Activated CD4-positive, CD25-positive, alpha-beta regulatory T cell treated with anti-CD3 and anti-CD28 coated beads, Interleukin-2, amount 50 U/mL, for 16 hours (primary cell): ENCODE results near the gene ZBTB7A.
"Not testable (repeated sequence)": the region's sequence is repeated elsewhere in the genome, so short reads cannot be mapped to it uniquely, and the experiment has no call there.

Experiments used
- DNase-seq: peaks from one replicate; pipeline ENCODE4 v3.0.0-alpha.2; 2020; ENCODE audit warnings: low read depth, low spot score

ZBTB7A gene

DNA sequence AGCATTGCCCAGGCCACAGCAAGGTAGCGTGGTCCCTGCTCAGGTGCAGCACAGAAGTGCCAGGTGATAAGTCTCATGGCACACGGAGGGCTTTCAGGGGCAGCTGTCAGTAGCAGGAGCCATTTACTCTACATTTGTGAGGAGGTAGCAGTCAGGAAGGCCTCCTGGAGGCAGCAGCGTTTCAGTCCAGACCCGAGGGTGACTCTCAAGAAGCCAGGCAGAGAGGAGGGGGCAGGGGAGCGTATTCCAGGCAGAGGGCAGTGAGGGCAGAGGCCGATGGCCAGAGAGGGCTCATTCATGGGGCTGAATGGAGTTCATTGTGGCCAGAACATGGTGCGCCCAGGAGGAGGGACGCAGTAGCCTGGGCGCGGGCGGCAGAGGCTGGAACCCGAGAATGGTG, 50.2 kb downstream of the ZBTB7A start:
- no peak for DNase-seq

DNA sequence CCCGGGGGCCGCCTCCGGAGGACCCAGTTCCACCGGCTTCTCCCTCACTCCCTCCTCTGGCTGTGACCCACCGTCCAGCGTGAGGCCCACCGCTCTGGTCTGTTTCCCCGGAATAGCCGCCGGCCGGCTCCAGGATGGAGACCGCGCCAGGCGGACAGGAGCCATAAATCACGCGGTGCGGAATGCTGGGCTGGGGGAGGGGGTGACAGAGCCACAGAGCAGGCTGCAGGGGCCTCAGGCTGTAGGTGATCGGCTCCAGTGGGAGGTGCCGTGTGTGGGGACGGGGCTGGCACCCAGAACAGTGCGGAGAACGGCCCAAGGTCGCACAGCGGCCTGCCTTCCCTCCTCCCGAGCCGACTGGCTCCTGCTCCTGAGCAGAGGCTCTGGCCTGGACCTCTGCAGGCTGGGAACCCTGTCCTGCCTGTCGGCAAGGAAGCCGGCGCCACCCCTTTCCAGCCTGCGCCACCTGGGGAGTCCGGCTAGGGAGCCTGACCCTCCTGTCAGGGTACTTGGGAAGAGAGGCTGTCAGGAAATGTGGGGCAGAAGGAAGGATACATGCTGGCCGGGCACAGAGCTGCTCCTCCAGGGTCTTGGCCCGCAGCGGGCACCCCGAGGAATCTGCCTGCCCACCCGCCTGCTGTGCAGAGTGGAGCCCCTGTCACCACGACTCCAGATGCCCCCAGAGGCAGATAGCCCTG, 50.8 kb downstream of the ZBTB7A start:
- no peak for DNase-seq

DNA sequence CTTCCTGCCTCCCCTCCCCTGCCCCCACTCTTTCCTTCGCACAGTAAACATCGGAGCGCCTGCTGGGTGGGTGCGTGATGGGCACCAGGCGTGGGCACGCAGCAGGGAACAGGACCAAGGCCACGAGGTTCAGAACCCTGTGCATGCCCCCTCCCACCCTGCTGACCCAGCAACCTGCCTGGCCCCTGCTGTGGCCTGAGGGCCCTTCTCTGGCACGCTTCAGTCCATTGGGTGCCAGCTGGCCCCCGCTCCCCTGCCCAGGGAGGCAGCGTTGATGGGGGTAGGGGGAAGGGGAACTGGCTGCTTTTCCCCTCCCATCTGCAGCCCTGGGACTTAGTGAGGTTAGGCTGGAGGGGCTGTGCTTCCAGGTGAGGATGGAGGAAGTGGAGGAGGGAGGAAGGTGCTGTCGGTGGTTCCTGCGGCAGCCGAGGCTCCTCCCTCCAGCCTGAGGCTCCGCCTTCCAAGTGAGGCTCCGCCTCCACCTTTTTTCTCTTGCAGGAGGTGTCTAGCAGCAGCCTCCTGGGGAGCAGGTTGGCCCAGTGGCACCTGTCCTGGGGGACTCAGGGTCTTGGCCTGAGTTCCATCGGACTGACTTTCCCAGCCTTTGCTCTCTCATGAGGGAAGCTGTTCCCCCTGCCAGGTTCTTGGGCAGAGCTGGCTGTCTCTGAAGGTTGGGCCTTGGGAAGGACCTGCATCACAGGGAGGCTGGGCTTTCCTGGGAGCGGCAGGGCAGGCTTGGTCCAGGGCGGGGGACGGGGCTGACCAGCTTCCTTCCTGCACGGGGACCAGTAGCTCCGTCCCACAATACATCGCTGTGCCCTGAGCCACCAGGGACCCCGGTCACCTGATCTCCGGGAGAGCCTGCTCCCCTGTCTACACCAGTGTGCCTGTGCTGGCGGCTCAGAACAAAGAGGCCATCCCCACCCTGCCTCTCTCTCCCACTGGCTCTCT, 51.9 kb downstream of the ZBTB7A start:
- DNase-seq = no peak

DNA sequence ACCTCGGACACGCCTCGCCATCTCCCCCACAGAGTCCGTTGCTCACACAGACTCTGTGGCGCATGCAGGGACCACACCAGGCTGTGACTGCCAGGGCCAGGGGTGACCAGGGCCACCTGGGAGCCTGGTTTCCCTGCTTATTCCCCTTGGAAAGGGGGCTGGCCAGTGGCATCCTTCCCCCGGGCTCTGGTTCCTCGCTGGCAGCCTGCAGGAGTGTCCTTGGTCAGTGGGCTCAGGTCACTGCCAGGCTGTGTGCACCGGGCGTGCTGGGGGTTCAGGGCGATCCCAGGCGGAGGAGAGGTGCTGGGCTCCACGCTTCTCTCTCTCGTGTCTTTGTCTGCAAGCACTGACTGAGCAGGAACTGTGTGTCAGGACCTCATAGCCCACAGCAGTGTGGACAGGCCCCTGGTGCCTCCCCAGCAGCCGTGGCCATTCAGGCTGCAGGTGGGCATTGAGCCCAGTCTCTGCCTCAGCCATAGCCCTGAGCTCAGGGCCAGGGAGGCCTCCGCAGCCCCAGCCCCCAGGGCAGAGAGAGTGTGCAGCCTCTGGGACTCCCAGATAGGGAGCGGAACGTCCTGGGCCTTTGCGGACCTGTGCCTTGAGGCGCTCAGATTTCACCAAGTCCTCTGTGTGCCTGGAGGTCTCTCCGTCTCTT, 52.7 kb downstream of the ZBTB7A start:
- no peak for DNase-seq

DNA sequence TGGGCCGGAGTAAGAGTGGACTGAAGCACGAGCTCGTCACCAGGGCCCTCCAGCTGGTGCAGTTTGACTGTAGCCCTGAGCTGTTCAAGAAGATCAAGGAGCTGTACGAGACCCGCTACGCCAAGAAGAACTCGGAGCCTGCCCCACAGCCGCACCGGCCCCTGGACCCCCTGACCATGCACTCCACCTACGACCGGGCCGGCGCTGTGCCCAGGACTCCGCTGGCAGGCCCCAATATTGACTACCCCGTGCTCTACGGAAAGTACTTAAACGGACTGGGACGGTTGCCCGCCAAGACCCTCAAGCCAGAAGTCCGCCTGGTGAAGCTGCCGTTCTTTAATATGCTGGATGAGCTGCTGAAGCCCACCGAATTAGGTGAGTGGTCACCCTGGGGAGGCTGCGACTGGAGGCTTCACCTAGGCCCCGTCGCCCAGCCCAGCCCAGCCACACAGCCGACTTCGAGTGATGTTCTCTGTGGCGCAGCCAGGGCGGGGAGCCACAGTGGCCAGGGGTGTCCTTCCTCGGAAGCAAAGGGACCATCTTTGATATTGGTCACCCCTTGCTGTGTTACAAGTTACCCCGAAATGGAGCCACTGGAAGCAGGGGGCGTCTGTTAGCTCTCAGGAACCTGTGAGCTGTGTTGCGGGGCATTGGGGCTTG, 53.6 kb downstream of the ZBTB7A start:
- no peak for DNase-seq

DNA sequence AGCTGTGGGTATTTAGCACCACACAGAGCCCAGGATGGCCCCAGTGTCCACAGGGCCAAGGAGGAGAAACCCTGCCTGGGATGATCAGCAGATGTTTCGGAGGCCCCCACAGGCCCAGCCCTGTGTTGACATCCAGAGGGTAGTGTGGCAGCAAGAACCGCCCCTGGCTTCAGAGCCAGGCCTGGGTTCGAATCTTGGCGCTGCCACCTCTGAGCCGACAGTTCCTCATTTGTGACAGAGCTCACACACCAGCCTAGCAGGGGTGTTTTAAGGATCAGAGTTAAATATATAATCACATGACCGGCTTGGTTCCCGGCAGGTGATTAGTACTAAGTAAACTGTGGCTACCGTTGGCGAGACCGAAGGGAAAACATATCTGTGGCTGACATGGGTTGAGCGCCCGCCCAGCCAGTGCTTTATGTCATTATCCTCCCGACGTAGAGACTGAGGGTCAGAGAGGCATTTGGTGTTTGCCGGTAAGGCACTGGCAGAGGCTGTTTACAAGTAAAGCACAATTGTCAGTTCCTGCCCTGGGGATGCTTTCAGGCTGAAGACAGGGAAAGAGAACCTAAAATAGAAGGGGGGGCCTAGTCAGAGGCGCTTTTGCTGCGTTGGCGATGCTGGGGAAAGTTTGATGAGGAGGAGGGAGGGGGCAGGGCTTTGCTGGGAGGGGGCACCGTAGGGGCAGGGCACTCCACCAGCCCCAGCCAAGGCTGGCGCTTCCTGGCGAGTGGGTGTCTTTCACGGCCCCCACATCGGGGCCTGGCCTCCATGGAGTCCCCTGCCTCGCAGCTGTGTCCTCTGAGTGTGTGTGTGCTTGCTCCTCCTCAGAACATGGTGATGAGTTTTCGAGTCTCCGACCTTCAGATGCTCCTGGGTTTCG, 54.4 kb downstream of the ZBTB7A start:
- DNase-seq = no peak

DNA sequence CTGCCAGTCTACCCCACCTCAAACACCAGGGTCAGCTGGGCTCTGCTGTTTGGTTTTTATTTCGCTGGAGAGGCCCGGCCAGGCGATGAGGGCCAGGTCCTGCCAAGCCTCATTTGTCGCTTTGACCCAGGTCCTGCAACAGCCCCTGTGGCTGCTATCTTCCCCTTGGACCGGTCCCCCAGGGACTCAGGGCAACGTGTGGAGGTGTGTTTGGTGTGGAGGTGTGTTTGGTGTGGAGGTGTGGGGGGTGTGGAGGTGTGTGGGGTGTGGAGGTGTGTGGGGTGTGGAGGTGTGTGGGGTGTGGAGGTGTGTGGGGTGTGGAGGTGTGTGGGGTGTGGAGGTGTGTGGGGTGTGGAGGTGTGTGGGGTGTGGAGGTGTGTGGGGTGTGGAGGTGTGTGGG, 55.3 kb downstream of the ZBTB7A start:
- DNase-seq = not testable (repeated sequence)

DNA sequence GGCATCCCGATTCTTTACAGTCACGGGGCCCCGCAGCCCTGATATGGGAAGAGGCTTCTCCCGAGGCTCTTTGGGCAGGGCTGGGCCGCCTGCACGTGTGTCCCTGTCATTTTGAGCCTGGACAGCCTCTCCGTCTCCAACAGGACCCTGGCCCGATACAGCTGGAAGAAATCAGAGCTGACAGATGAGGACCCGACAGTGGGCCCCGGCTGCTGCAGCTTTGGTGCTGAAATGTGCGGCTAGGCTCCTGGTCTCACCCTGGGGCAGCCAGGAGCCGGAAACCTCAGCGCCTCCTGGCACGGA, 55.9 kb downstream of the ZBTB7A start:
- DNase-seq = no peak

DNA sequence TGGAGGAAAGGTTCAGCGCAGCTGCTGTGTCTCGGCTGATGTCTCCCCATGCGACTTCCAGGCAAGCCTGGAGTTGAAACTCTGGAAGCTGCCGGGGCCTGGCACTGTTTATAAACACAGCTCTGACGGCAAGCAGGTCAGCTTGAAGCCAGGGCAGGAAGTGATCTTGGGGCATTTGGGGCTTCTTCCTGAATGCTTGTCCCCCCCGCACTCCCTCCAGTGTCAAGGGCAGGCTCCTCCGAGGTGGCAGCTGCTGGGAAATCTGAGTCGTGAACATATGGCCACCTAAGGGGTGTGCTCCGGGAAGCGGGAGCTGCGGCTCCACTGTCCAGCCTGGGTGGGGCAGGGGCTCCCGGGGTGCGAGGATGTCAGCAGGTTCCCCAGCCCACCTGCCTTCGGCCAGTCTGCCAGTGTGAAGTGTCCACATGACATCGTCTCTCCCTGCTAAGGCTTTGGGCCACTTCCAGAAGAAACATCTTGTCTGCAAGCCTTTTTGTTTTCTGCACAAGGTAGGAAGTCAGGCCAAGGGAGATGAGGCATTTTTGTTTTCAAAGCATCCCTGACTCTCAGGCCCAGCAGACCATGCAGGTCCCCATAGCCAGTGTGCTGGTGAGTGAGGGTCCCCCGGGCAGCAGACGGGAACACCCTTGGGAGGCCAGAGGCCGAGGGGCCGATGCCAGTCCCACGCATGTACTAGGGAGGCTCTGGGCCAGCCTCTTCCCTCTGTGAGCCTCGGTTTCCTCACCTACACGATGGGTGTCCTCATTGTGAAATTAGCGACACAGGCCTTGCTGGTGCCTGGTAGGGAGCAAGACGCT, 56.5 kb downstream of the ZBTB7A start:
- DNase-seq = no peak

DNA sequence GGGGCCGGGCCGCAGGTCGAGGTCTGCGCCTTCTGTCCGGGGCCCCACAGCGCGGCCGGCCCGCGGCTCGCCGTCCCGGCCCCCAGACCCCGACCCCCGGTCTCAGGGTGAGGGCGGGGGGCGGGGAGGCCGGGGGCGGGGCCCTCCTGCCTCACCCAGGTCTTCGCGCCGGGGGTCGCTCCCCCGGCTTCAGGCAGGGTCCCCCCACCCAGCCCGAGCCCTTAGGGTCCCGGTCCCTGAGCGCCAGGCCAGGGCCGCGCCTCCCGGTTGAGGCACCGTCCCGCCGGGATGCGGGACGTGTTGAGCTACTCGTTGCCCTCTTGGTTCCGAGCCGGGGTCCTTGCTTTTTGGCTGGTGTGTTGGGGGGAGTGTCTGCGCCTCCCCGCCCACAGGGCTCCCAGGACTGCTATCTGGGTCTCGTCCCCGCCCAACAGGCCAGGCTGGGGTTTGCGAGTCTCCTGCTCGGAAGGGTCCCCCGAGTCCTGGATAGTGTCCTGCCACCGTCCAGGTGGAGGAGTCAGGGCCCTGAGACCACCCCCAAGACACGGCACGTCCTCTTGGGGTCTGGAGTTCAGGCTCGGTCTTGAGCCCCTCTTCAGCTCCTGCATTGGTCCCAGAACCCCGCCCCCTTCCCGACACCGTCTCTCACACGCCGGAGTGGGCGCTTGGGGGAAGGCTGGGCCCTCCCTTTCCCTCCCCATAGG, 58.7 kb downstream of the ZBTB7A start:
- no peak for DNase-seq

DNA sequence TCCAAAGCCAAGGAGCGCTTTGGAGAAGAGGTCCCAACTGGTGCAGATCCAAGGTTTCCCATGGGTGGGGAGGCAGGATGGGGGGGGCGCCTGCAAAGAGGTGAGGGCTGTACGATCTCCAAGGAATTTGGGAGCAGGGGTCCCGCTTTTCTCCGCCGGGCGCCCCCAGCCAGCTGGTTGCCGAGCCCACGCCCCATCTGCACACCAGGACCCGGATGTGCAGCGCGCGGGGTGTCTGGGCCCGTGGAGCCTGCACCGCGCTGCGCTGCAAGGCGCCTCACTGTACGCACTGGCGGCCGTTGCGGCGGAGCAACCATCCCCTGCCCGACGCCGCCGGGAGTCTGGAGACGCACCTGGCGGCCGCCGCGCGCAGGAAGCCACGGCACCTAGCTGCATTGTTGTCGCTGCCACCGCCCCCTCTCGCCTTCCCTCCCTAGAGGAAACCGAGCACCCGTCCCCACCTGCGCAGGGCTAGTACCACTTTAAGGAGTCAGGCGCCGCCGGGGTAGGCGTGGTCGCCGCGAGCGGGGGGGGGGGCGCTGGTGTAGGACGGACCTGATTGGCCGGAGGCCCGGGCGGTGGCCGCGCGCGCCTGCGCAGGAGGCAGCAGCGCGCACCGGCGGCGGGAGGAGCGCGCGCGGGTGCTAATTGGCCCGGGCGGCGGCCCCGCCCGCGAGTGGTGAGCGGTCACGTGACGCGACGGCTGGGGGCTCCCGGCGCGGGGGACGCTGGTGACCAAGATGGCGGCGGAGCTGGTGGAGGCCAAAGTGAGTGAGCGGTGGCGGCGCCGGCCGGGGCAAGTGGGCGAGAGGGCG, 59.5 kb downstream of the ZBTB7A start, which contains the start of gene PIAS4:
Gene PIAS4, plus strand, starts transcription at position 716 of the 815 bp plus-strand sequence. Its CDS starts 25 bp downstream, at position 741.
- peak; percentile 88 for DNase-seq

DNA sequence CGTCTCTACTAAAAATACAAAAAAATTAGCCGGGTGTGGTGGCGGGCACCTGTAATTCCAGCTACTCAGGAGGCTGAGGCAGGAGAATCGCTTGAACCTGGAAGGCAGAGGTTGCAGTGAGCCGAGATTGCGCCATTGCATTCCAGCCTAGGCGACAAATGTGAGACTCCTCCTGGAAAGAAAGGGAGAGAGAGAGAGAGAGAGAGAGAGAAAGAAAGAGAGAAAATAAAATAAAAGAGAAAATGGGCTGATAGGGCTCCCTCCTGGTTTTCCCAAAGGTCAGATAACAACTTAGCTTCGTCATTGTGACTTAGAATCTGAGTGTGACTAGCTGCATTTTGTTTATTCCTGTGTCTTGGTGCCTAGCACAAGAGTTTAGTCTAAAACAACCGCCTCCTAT, 61.3 kb downstream of the ZBTB7A start:
- not testable (repeated sequence) for DNase-seq

DNA sequence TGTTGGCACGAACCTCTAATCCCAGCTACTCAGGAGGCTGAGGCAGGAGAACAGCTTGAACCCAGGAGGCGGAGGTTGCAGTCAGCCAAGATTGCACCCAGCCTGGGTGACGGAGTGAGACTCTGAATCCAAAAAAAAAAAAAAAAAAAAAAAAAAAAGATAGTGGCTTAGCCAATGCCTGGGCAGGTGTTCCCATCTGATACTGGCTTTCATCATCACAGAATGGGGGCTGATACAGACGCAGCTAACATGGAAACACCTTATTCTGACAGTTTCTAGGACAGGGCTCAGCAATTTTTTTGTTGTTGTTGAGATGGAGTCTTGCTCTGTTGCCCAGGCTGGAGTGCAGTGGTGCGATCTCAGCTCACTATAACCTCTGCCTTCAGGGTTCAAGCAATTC, 65.9 kb downstream of the ZBTB7A start:
- not testable (repeated sequence) for DNase-seq

DNA sequence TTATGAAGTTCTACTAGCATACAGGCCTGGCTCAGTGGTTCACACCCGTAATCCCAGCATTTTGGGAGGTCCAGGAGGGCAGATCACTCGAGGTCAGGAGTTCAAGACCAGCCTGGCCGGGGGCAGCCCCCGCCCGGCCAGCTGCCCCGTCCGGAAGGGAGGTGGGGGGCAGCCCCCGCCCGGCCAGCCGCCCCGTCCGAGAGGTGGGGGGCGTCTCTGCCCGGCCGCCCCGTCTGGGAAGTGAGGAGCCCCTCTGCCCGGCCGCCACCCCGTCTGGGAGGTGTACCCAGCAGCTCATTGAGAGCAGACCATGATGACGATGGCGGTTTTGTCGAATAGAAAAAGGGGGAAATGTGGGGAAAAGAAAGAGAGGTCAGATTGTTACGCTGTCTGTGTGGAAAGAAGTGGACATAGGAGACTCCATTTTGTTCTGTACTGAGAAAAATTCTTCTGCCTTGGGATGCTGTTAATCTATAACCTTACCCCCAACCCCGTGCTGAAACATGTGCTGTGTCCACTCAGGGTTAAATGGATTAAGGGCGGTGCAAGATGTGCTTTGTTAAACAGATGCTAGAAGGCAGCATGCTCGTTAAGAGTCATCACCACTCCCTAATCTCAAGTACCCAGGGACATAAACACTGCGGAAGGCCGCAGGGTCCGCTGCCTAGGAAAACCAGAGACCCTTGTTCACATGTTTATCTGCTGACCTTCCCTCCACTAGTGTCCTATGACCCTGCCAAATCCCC, 67.9 kb downstream of the ZBTB7A start:
- DNase-seq = not testable (repeated sequence)

DNA sequence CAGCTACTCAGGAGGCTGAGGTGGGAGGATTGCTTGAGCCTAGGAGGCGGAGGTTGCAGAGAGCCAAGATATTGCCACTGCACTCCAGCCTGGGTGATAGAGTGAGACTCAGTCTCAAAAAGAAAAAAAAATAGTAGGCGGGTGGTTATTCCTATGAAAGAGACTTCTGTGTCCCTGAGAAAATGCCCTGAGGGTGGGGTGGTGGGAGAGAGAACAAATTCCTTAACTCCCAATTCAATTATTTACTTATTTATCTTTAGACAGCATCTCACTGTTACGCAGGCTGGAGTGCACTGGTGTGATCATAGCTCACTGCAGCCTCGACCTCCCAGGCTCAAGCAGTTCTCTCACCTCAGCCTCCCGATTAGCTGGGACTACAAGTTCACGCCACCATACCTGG, 71.1 kb downstream of the ZBTB7A start:
- no peak for DNase-seq
